GM23338 (cell line): ENCODE results near the gene TNFRSF6B.

Source experiments
- POLR2AphosphoS5 ChIP-seq: IDR thresholded peaks from 2 replicates; pipeline ENCODE4 v1.6.1; 2016; ENCODE audit warnings: antibody characterized with exemption, low read depth
- REST ChIP-seq: IDR thresholded peaks from one replicate; pipeline ENCODE4 v1.6.1; 2018; ENCODE audit warnings: antibody characterized with exemption; ENCODE audit not compliant: unreplicated experiment
- TF ChIP-seq, protein P1 (sequence below), 2 experiments: fragments of 200-600 bp in 1 of 2; sonication (generic) in 1 of 2; conservative IDR thresholded peaks; 2 replicates each; pipeline versions ENCODE4 v1.5.1 to v1.6.1; 2016 to 2017; ENCODE audit warnings: antibody characterized with exemption in 2 of 2, low read depth in 2 of 2, mild to moderate bottlenecking in 2 of 2, moderate library complexity in 1 of 2

DNA sequence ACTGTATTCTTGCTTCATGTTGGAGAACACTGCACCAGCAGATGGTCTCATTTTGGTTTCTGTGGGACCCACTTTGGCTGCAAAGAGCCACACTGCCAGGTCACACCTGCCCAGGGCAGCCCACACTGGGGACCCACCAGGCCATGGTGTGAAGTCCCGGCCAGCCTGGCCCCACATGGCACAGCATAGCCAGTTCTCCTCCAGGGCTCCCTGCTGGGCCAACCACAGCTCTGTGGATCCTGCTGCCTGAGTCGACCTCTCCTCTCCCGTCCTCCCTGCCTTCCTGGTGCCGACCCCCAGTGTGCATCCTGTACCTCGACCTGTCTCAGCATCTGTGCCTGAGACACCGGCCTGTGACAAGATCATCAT is 8.3 kb downstream of the TNFRSF6B start:
- TF ChIP-seq POLR2AphosphoS5 (no peak), REST (no peak)
- TF ChIP-seq, protein P1, sequence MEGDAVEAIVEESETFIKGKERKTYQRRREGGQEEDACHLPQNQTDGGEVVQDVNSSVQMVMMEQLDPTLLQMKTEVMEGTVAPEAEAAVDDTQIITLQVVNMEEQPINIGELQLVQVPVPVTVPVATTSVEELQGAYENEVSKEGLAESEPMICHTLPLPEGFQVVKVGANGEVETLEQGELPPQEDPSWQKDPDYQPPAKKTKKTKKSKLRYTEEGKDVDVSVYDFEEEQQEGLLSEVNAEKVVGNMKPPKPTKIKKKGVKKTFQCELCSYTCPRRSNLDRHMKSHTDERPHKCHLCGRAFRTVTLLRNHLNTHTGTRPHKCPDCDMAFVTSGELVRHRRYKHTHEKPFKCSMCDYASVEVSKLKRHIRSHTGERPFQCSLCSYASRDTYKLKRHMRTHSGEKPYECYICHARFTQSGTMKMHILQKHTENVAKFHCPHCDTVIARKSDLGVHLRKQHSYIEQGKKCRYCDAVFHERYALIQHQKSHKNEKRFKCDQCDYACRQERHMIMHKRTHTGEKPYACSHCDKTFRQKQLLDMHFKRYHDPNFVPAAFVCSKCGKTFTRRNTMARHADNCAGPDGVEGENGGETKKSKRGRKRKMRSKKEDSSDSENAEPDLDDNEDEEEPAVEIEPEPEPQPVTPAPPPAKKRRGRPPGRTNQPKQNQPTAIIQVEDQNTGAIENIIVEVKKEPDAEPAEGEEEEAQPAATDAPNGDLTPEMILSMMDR (conservative IDR thresholded peaks at IDR 0.05; ENCODE audit: low read depth in 2 of 2): no peak
